ENCODE measurements around the gene TRHDE. TPM values are rescaled to one million over a fixed set of nuclear protein-coding genes. Genes with fewer than 3 reads are reported as not detected.

TRHDE gene
- polyA plus RNA-seq, 2 of the 4 experiments (the other 2 are of a cell fraction): 0.16 to 0.32 TPM

DNA sequence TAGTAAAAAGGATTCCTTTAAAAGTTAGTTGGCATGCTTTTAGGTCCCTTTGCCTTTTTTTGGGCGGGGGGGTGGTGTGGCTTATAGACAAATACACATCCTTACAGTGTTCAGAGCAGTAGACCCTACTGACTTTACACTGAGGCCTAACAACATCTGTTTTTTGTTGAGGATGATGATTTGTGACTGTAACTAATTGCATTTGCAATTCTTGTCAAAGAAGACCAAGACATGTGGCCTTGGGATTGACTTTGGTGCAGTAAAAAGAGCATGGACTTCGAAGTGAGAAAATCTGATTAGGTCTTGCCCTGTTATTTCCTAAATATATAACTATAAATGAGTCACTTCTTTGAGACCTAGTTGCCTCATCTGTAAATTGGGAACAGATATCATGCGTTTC lies 77.3 kb downstream of the TRHDE start:
- CTCF ChIA-PET: no interaction called here
- ATAC-seq: no peak
- WGBS (ENCODE audit: missing lambda C conversion rate): 3% methylated on average over 3 of the region's 3 CpGs
- DNase-seq (ENCODE audit: low read depth in 1 of 2, low spot score in 1 of 2): no peak
- no peak overlapping the region for H3K27ac ChIP-seq
- H3K9me3 ChIP-seq: no peaks in the 10 kb centered on the region
- no peaks in the 10 kb centered on the region for H3K4me1 ChIP-seq
- no peak for TF ChIP-seq JUN (IDR thresholded peaks at IDR 0.05)
- no peak for TF ChIP-seq CHD2 (IDR thresholded peaks at IDR 0.05; ENCODE audit: low read length, partially characterized antibody)
- no peak for TF ChIP-seq EP300 (IDR thresholded peaks at IDR 0.05)
- no peak for TF ChIP-seq ZNF302 (CRISPR knock-in tag; IDR thresholded peaks at IDR 0.05)
- no peak for TF ChIP-seq CHD4 (IDR thresholded peaks at IDR 0.05; ENCODE audit: borderline replicate concordance)
- TF ChIP-seq KDM5A (IDR thresholded peaks at IDR 0.05): no peak
- POLR2A ChIA-PET: no interaction called here
- no peak overlapping the region for H3K4me2 ChIP-seq
- no peak overlapping the region for H3K4me3 ChIP-seq
- FAIRE-seq: no peak

DNA sequence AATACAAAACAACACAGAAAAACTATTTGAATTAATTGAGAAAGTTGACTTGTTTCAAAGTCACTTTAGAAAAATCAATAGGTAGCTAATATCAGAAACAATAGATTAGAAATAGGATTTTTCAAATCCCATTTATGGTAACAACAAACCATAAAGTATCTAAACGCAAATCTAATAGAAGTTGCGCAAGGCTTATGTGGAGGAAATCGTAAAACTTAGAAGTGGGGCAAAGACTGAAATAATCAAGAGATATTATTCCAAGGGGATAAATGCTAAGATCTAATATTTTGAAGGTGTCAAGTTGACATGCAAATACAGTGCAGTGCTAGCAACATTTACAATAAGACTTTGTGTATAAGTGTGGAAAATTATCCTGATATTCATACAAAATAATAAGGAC lies 87.2 kb downstream of the TRHDE start:
- Histone ChIP-seq H3K4me3 (no peak overlapping the region), H3K4me1 (no peaks in the 10 kb centered on the region), H3K4me2 (no peak overlapping the region), H3K9me3 (no peaks in the 10 kb centered on the region), H3K27ac (no peak overlapping the region)
- POLR2A ChIA-PET: no interaction called here
- no peak for DNase-seq (ENCODE audit: low read depth in 1 of 2, low spot score in 1 of 2)
- FAIRE-seq: no peak
- CTCF ChIA-PET: interaction anchor here (0.6 kb wide), 1 partner anchor 76 kb away, joined by 3 read pairs; no protein-coding TSS in a partner anchor
- TF ChIP-seq HOXA7 (CRISPR knock-in tag; IDR thresholded peaks at IDR 0.05) (no peak), GATA3 (IDR thresholded peaks at IDR 0.05; ENCODE audit: borderline replicate concordance) (no peak), JUNB (IDR thresholded peaks at IDR 0.05) (no peak), ZSCAN20 (CRISPR knock-in tag; IDR thresholded peaks at IDR 0.05) (no peak), NPAS2 (CRISPR knock-in tag; IDR thresholded peaks at IDR 0.05; ENCODE audit: borderline replicate concordance) (no peak), EHMT2 (IDR thresholded peaks at IDR 0.05; ENCODE audit: low read depth) (no peak), RAD21 (conservative IDR thresholded peaks at IDR 0.05 in 1 of 2, IDR thresholded peaks at IDR 0.05 in 1 of 2) (no peak), RFX5 (IDR thresholded peaks at IDR 0.05) (no peak), HOXB13 (CRISPR knock-in tag; IDR thresholded peaks at IDR 0.05; ENCODE audit: low read depth) (no peak), ZFP36 (IDR thresholded peaks at IDR 0.05; ENCODE audit: borderline replicate concordance, partially characterized antibody) (no peak), BHLHE40 (IDR thresholded peaks at IDR 0.05; ENCODE audit: low read depth, low read length) (no peak), NR3C1 (IDR thresholded peaks at IDR 0.05) (no peak), JUN (IDR thresholded peaks at IDR 0.05) (no peak), PHF8 (IDR thresholded peaks at IDR 0.05; ENCODE audit: borderline replicate concordance, low read depth) (no peak), FOXS1 (CRISPR knock-in tag; IDR thresholded peaks at IDR 0.05) (no peak), SREBF2 (IDR thresholded peaks at IDR 0.05) (no peak), EHF (CRISPR knock-in tag; IDR thresholded peaks at IDR 0.05) (no peak)
- TF ChIP-seq, protein P1, sequence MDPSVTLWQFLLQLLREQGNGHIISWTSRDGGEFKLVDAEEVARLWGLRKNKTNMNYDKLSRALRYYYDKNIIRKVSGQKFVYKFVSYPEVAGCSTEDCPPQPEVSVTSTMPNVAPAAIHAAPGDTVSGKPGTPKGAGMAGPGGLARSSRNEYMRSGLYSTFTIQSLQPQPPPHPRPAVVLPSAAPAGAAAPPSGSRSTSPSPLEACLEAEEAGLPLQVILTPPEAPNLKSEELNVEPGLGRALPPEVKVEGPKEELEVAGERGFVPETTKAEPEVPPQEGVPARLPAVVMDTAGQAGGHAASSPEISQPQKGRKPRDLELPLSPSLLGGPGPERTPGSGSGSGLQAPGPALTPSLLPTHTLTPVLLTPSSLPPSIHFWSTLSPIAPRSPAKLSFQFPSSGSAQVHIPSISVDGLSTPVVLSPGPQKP (IDR thresholded peaks at IDR 0.05; ENCODE audit: low read depth, low read length): no peak
- TF ChIP-seq, protein P2, sequence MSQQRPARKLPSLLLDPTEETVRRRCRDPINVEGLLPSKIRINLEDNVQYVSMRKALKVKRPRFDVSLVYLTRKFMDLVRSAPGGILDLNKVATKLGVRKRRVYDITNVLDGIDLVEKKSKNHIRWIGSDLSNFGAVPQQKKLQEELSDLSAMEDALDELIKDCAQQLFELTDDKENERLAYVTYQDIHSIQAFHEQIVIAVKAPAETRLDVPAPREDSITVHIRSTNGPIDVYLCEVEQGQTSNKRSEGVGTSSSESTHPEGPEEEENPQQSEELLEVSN (IDR thresholded peaks at IDR 0.05; ENCODE audit: borderline replicate concordance, low read depth): no peak
- TF ChIP-seq, protein P3, sequence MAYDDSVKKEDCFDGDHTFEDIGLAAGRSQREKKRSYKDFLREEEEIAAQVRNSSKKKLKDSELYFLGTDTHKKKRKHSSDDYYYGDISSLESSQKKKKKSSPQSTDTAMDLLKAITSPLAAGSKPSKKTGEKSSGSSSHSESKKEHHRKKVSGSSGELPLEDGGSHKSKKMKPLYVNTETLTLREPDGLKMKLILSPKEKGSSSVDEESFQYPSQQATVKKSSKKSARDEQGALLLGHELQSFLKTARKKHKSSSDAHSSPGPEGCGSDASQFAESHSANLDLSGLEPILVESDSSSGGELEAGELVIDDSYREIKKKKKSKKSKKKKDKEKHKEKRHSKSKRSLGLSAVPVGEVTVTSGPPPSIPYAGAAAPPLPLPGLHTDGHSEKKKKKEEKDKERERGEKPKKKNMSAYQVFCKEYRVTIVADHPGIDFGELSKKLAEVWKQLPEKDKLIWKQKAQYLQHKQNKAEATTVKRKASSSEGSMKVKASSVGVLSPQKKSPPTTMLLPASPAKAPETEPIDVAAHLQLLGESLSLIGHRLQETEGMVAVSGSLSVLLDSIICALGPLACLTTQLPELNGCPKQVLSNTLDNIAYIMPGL (CRISPR knock-in tag; IDR thresholded peaks at IDR 0.05; ENCODE audit: borderline replicate concordance): no peak
- WGBS (ENCODE audit: missing lambda C conversion rate): 67% methylated on average over 3 of the region's 3 CpGs
- ATAC-seq: no peak

Measured in A549 (cell line).